Measurements from ENCODE around the gene KRTAP26-1.

The KRTAP26-1 gene

DNA sequence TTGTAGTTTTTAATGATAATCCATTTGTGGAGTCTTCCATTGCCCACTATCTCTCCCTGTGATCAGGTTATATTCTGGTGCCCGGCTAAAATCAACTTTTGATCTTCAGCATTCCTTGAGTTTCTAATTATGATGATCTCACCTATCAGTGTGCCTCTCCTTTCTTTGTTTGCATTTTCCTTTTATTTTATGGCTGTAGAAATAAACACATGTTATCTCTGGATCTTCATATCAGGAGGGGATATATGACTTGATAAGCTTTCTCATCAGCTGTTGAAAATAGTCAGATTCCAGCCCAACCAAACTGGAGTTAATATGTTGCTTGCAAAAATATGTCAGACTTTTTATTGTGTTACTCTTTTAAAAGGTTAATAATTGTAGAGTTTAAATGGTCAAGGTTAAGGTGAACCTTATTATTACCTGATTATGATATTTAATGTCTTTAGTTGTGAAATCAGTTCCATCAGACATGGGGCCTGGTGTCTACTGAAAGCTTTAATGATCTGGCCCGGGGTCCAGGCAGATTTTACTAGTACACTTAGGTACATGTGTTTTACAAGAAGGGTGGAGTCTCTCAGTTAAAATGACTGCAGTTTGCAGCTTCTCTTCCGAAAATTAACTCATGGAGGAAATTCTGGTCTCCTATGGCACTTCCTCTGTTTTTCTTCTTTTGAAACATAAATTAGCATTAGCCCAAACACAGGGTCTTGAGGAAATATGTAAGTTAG, 50.1 kb downstream of the KRTAP26-1 start:
- DNase-seq = no peak

Measured in NCI-H187 treated with DMSO at 0.1 percent for 48 hours (cell line).